ENCODE results near the gene IVD.

Gene IVD

GRCh38 chr15:40456299-40456712, 50.7 kb downstream of the IVD start:
- CTCF ChIA-PET = interaction anchor here (1.1 to 1.3 kb wide), 3 partner anchors 14 to 181 kb away, joined by 3 to 5 read pairs (median 3); partner anchors contain the start of gene CHST14

DNA sequence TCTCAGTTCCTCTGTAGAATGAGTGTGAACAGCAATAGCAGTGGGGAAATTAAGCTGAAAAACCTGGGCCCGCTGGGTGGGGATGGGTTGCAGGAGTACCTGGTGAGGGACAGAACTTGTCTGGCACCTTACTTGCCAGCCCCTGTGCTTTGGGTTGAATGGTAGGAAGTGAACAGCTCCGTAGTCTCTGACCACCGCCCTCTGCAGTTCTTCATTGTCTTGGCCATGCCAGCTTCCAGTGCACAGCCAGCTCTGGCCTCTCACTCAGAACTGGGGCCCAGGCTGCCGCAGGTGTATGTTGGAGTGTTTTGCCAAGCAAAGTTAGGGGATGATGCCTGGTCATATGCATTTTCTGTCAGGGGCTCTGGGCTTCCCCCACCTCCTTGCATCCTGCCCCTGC, 51.1 kb downstream of the IVD start:
- H3K4me3 ChIP-seq (ENCODE audit: low read depth, low read length) = no peak overlapping the region
- TF ChIP-seq, protein P1, sequence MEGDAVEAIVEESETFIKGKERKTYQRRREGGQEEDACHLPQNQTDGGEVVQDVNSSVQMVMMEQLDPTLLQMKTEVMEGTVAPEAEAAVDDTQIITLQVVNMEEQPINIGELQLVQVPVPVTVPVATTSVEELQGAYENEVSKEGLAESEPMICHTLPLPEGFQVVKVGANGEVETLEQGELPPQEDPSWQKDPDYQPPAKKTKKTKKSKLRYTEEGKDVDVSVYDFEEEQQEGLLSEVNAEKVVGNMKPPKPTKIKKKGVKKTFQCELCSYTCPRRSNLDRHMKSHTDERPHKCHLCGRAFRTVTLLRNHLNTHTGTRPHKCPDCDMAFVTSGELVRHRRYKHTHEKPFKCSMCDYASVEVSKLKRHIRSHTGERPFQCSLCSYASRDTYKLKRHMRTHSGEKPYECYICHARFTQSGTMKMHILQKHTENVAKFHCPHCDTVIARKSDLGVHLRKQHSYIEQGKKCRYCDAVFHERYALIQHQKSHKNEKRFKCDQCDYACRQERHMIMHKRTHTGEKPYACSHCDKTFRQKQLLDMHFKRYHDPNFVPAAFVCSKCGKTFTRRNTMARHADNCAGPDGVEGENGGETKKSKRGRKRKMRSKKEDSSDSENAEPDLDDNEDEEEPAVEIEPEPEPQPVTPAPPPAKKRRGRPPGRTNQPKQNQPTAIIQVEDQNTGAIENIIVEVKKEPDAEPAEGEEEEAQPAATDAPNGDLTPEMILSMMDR (IDR thresholded peaks at IDR 0.05; ENCODE audit: insufficient read depth, low read length, missing control alignments) = no peak
- POLR2A ChIA-PET = no interaction called here
- no peak for DNase-seq (ENCODE audit: low read depth, low spot score)
- CTCF ChIA-PET = interaction anchor here (1.1 to 1.3 kb wide), 3 partner anchors 14 to 182 kb away, joined by 3 to 5 read pairs (median 3); partner anchors contain the start of gene CHST14

More at GRCh38 chr15:40456299-40456712, 50.7 kb downstream of the IVD start:
- TF ChIP-seq, protein P1 (IDR thresholded peaks at IDR 0.05; ENCODE audit: insufficient read depth, low read length, missing control alignments) = no peak
- no peak overlapping the region for H3K4me3 ChIP-seq (ENCODE audit: low read depth, low read length)
- DNase-seq (ENCODE audit: low read depth, low spot score) = no peak
- POLR2A ChIA-PET = no interaction called here

DNA sequence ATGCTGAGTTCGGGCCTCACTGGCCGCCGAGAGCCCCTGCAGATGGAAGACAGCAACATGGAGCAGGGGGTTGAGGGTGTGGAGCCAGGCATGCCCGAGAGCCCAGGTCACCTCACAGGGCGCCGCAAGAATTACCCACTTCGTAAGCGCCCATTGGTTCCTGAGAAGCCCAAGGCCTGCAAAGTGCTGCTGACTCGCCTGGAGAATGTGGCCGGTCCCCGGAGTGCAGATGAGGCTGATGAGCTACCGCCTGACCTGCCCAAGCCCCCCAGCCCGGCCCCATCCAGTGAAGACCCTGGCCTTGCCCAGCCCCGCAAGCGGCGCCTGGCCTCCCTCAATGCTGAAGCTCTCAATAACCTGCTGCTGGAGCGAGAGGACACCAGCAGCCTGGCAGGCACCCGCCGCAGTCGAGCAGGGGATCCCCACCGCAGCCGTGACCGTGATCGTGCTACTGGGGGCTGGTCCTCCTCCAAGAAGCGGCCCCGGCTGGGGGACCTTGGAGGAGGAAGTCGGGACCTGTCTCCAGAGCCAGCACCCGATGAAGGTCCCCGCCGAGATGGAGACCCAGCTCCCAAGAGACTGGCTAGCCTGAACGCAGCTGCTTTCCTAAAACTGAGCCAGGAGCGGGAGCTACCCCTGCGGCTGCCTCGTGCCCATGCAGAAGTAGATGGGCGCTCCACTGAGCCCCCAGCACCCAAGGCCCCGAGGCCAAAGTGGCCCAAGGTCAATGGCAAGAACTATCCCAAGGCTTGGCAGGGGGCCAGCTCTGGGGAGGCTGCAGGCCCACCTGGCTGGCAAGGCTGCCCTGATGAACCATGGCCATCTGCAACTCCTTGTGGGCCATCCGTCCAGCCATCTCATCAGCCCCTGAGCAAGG, 53.1 kb downstream of the IVD start:
- CTCF ChIA-PET = interaction anchor here (0.7 to 0.9 kb wide), 2 partner anchors 10 to 19 kb away, joined by 3 to 5 read pairs; no protein-coding TSS in a partner anchor
- POLR2A ChIA-PET = no interaction called here

GRCh38 chr15:40459391-40460015, 53.9 kb downstream of the IVD start:
- ChIA-PET POLR2A (no interaction called here), CTCF (interaction anchor here (0.7 to 0.9 kb wide), 2 partner anchors 10 to 19 kb away, joined by 3 to 5 read pairs; no protein-coding TSS in a partner anchor)
- no peak overlapping the region for H3K4me3 ChIP-seq (ENCODE audit: low read depth, low read length)
- TF ChIP-seq, protein P1 (IDR thresholded peaks at IDR 0.05; ENCODE audit: insufficient read depth, low read length, missing control alignments) = no peak
- no peak for DNase-seq (ENCODE audit: low read depth, low spot score)

More for the DNA sequence above, 53.1 kb downstream of the IVD start:
- no peak overlapping the region for H3K4me3 ChIP-seq (ENCODE audit: low read depth, low read length)
- TF ChIP-seq, protein P1 (IDR thresholded peaks at IDR 0.05; ENCODE audit: insufficient read depth, low read length, missing control alignments) = no peak
- no peak for DNase-seq (ENCODE audit: low read depth, low spot score)

GRCh38 chr15:40460404-40460803, 54.8 kb downstream of the IVD start:
- CTCF ChIA-PET = no interaction called here

More at GRCh38 chr15:40460404-40460803, 54.8 kb downstream of the IVD start:
- POLR2A ChIA-PET = no interaction called here
- no peak for DNase-seq (ENCODE audit: low read depth, low spot score)
- TF ChIP-seq, protein P1 (IDR thresholded peaks at IDR 0.05; ENCODE audit: insufficient read depth, low read length, missing control alignments) = no peak
- no peak overlapping the region for H3K4me3 ChIP-seq (ENCODE audit: low read depth, low read length)
